Thyroid gland (tissue), 4 donors: Measurements from ENCODE around the gene UBE4B.
A peak's percentile ranks its signal among the peaks of the same experiment; 100 is the strongest.

Experiments used
- CTCF ChIP-seq, 6 experiments: fragments of 200-600 bp in 3 of 6; fragments of 450-650 bp in 3 of 6; sonication (generic) in 3 of 6; IDR thresholded peaks; one replicate each; pipeline ENCODE4 v1.5.1; 2016 to 2019; ENCODE audit warnings: antibody characterized with exemption in 6 of 6, mild to moderate bottlenecking in 2 of 6, inconsistent platforms in 1 of 6, moderate library complexity in 1 of 6
- POLR2A ChIP-seq, 2 donors: fragments of 450-650 bp; IDR thresholded peaks; one replicate each; pipeline ENCODE4 v1.6.1; 2017; ENCODE audit warnings: antibody characterized with exemption in 2 of 2, mild to moderate bottlenecking in 2 of 2, moderate library complexity in 1 of 2

GRCh38 chr1:9996624-9997582 is 35.9 kb upstream of the UBE4B start, which contains the start of gene RBP7:
- TF ChIP-seq CTCF (IDR thresholded peaks at IDR 0.05) (no peak), POLR2A (IDR thresholded peaks at IDR 0.05) (peak in 1 of 2 donors; percentile 28)
